SH-SY5Y (cell line): Measurements from ENCODE around the gene ICOS.

Experiments
- GATA2 ChIP-seq: IDR thresholded peaks from 2 replicates; pipeline ENCODE4 v1.6.1; 2011; ENCODE audit warnings: mild to moderate bottlenecking, low read depth, low read length
- GATA3 ChIP-seq: IDR thresholded peaks from 2 replicates; pipeline ENCODE4 v1.6.1; 2011; ENCODE audit warnings: low read depth, mild to moderate bottlenecking, low read length, moderate library complexity

DNA sequence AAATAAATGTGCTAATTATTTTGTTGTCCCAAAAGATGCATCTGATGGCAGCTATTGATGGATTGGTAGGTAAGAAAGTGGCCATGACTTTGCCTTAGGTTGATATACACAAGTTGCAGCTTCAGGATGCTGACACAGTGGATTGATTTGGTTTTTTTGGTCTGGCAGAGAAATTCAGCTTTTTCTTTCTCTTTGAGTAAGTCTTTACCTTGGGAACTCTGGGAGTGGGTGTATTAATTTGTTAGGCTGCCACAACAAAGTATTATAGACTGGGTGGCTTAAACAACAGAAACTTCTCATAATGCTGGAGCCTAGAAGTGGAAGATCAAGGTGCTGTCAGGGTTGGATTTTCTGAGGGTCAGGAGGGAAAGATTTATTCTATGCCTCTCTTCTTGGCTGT, 19.8 kb upstream of the ICOS start:
- no peak for TF ChIP-seq GATA2
- TF ChIP-seq GATA3: no peak
